Smooth muscle cell (in vitro differentiated cells): ENCODE data around the gene NTSR1. TPM values are rescaled to one million over a fixed set of nuclear protein-coding genes. Genes with fewer than 3 reads are reported as not detected.

ENCODE experiments used
- DNase-seq: peaks from one replicate; lab custom pipeline; 2025; ENCODE audit not compliant: unreplicated experiment; lab: John Stamatoyannopoulos, UW
- H2AFZ ChIP-seq: fragments of 200-600 bp; sonication (generic); 2 replicates; pipeline ENCODE4 v1.6.0; 2016; ENCODE audit warnings: antibody characterized with exemption, low read depth, mild to moderate bottlenecking
- H3F3A ChIP-seq: fragments of 200-600 bp; sonication (generic); 2 replicates; pipeline ENCODE4 v1.6.0; 2017; ENCODE audit warnings: antibody characterized with exemption, low read depth
- H3K27ac ChIP-seq: fragments of 200-600 bp; sonication (generic); 2 replicates; pipeline ENCODE4 v1.5.1; 2016; ENCODE audit warnings: low read depth, mild to moderate bottlenecking
- H3K27me3 ChIP-seq: fragments of 200-600 bp; sonication (generic); 2 replicates; pipeline ENCODE4 v1.6.1; 2016; ENCODE audit warnings: low read depth, mild to moderate bottlenecking
- H3K36me3 ChIP-seq: fragments of 200-600 bp; sonication (generic); 2 replicates; pipeline ENCODE4 v1.5.1; 2016; ENCODE audit warnings: low read depth
- H3K4me1 ChIP-seq: fragments of 200-600 bp; sonication (generic); 2 replicates; pipeline ENCODE4 v1.5.1; 2016; ENCODE audit warnings: low read depth
- H3K4me2 ChIP-seq: fragments of 200-600 bp; sonication (generic); 2 replicates; pipeline ENCODE4 v1.6.0; 2016; ENCODE audit warnings: mild to moderate bottlenecking
- H3K4me3 ChIP-seq: fragments of 200-600 bp; sonication (generic); 2 replicates; pipeline ENCODE4 v1.5.1; 2016; ENCODE audit warnings: mild to moderate bottlenecking
- H3K79me2 ChIP-seq: fragments of 200-600 bp; sonication (generic); 2 replicates; pipeline ENCODE4 v1.6.0; 2016; ENCODE audit warnings: low read depth, mild to moderate bottlenecking
- H3K9ac ChIP-seq: fragments of 200-600 bp; sonication (generic); 2 replicates; pipeline ENCODE4 v1.6.0; 2016; ENCODE audit warnings: low read depth
- H3K9me3 ChIP-seq: fragments of 200-600 bp; sonication (generic); replicated peaks from 2 replicates; pipeline ENCODE4 v1.5.1; 2016; ENCODE audit warnings: low read depth
- H4K20me1 ChIP-seq: fragments of 200-600 bp; sonication (generic); 2 replicates; pipeline ENCODE4 v1.6.0; 2016; ENCODE audit warnings: low read depth
- CTCF ChIP-seq: fragments of 200-600 bp; sonication (generic); IDR thresholded peaks from 2 replicates; pipeline ENCODE4 v1.5.1; 2017; ENCODE audit warnings: borderline replicate concordance, mild to moderate bottlenecking, antibody characterized with exemption; ENCODE audit not compliant: insufficient read depth, poor library complexity, severe bottlenecking
- WGBS: methylation state at CpG from one replicate; pipeline ENCODE4 v1.1.7; 2016; ENCODE audit warnings: low lambda C conversion rate; 5-methylcytosine and 5-hydroxymethylcytosine counted together
- polyA plus RNA-seq: library from polyadenylated mRNA; unstranded; fragments of >200 nt; fragmentation: Nextera tagmentation; extraction: Ambion mirVana; gene quantifications from 2 replicates; pipeline ENCODE4 v1.2.1, GENCODE V29; 2016
- total RNA-seq: library from RNA; depleted of rRNA; stranded (reverse); fragments of >200 nt; gene quantifications from 2 replicates; pipeline ENCODE4 v1.2.3, GENCODE V29; 2014

NTSR1 gene
- total and polyA plus RNA-seq, 2 experiments from 2014 or later = 0.09 TPM; not detected in 1

GRCh38 chr20:62809530-62810428, 101.1 kb downstream of the NTSR1 start:
- no peak for DNase-seq
- Histone ChIP-seq H3K9ac (no peak overlapping the region), H3K9me3 (no peaks in the 10 kb centered on the region), H2AFZ (no peak overlapping the region), H4K20me1 (peaks cover 40% of the 10 kb centered on the region), H3K4me1 (peaks cover 4% of the 10 kb centered on the region), H3K27ac (no peak overlapping the region), H3F3A (no peaks in the 10 kb centered on the region), H3K79me2 (peaks cover 21% of the 10 kb centered on the region), H3K27me3 (no peaks in the 10 kb centered on the region), H3K4me2 (no peak overlapping the region), H3K4me3 (no peak overlapping the region), H3K36me3 (no peaks in the 10 kb centered on the region)
- TF ChIP-seq CTCF = no peak
- 94% methylated on average over 20 of the region's 24 CpGs for WGBS

- H3K9me3 ChIP-seq = no peaks in the 10 kb centered on the region
- no peak overlapping the region for H3K9ac ChIP-seq
- no peak for TF ChIP-seq CTCF
- whole genome bisulfite sequencing = 97% methylated on average over 20 of the region's 21 CpGs
- H3K4me1 ChIP-seq = peaks cover 15% of the 10 kb centered on the region
- no peaks in the 10 kb centered on the region for H3F3A ChIP-seq
- no peaks in the 10 kb centered on the region for H3K36me3 ChIP-seq
- H3K27me3 ChIP-seq = no peaks in the 10 kb centered on the region
- peaks cover 29% of the 10 kb centered on the region for H4K20me1 ChIP-seq
- H3K79me2 ChIP-seq = peaks cover 10% of the 10 kb centered on the region
- no peak overlapping the region for H3K27ac ChIP-seq
- H3K4me2 ChIP-seq = no peak overlapping the region
- DNase-seq = no peak
- H2AFZ ChIP-seq = no peak overlapping the region
- no peak overlapping the region for H3K4me3 ChIP-seq
Observed at GRCh38 chr20:62811320-62811719, 102.7 kb downstream of the NTSR1 start.

GRCh38 chr20:62811720-62812119, 103.1 kb downstream of the NTSR1 start:
- no peak overlapping the region for H3K9ac ChIP-seq
- no peaks in the 10 kb centered on the region for H3K9me3 ChIP-seq
- no peak overlapping the region for H3K27ac ChIP-seq
- H3F3A ChIP-seq = no peaks in the 10 kb centered on the region
- peaks cover 17% of the 10 kb centered on the region for H3K4me1 ChIP-seq
- H2AFZ ChIP-seq = no peak overlapping the region
- H3K4me2 ChIP-seq = no peak overlapping the region
- peaks cover 25% of the 10 kb centered on the region for H4K20me1 ChIP-seq
- DNase-seq = no peak
- no peak for TF ChIP-seq CTCF
- no peaks in the 10 kb centered on the region for H3K36me3 ChIP-seq
- H3K27me3 ChIP-seq = no peaks in the 10 kb centered on the region
- WGBS = 93% methylated on average over 10 of the region's 10 CpGs
- no peak overlapping the region for H3K4me3 ChIP-seq
- peaks cover 6% of the 10 kb centered on the region for H3K79me2 ChIP-seq

Other genes starting within 250 kb of the NTSR1 start
- gene GATA5, start 232.8 kb upstream of the NTSR1 start, total RNA-seq = 1.6 and 1.9 TPM in 2 replicates
- gene GATA5, start 232.8 kb upstream of the NTSR1 start, polyA plus RNA-seq = 9.2 and 9.4 TPM in 2 replicates
- 0.18 and 0.81 TPM in 2 replicates for gene SLCO4A1, start 66.3 kb upstream of the NTSR1 start, total RNA-seq
- 1.4 and 1.7 TPM in 2 replicates for gene SLCO4A1, start 66.3 kb upstream of the NTSR1 start, polyA plus RNA-seq
- gene MRGBP, start 87.6 kb downstream of the NTSR1 start, total RNA-seq = 15.5 and 18.2 TPM in 2 replicates
- gene MRGBP, start 87.6 kb downstream of the NTSR1 start, polyA plus RNA-seq = 23.1 and 27.2 TPM in 2 replicates
- 21.5 and 24.4 TPM in 2 replicates for gene OGFR, start 96.0 kb downstream of the NTSR1 start, total RNA-seq
- gene OGFR, start 96.0 kb downstream of the NTSR1 start, polyA plus RNA-seq = 53.2 and 61.4 TPM in 2 replicates
- 23.0 and 30.1 TPM in 2 replicates for gene COL9A3, start 108.2 kb downstream of the NTSR1 start, total RNA-seq
- gene COL9A3, start 108.2 kb downstream of the NTSR1 start, polyA plus RNA-seq = 73.3 and 77.4 TPM in 2 replicates
- 9.1 and 9.5 TPM in 2 replicates for gene TCFL5, start 153.0 kb downstream of the NTSR1 start, total RNA-seq
- 6.8 and 12.5 TPM in 2 replicates for gene TCFL5, start 153.0 kb downstream of the NTSR1 start, polyA plus RNA-seq
- gene DIDO1, start 217.7 kb downstream of the NTSR1 start, total RNA-seq = 24.6 and 25.8 TPM in 2 replicates
- gene DIDO1, start 217.7 kb downstream of the NTSR1 start, polyA plus RNA-seq = 14.4 and 16.0 TPM in 2 replicates
- 23.5 and 34.8 TPM in 2 replicates for gene GID8, start 229.3 kb downstream of the NTSR1 start, total RNA-seq
- gene GID8, start 229.3 kb downstream of the NTSR1 start, polyA plus RNA-seq = 13.9 and 20.8 TPM in 2 replicates
- gene SLC17A9, start 243.9 kb downstream of the NTSR1 start, total RNA-seq = 32.4 and 32.5 TPM in 2 replicates
- 92.5 and 96.7 TPM in 2 replicates for gene SLC17A9, start 243.9 kb downstream of the NTSR1 start, polyA plus RNA-seq